Liver (tissue), 9 donors: Measurements from ENCODE around the gene RGP1. TPM values are rescaled to one million over a fixed set of nuclear protein-coding genes. Genes with fewer than 3 reads are reported as not detected.

Experiments
- DNase-seq: peaks from one replicate; pipeline ENCODE4 v3.0.0-alpha.2; 2017; ENCODE audit warnings: low spot score
- H3K27ac ChIP-seq, 2 donors: one replicate each; pipeline ENCODE4 v1.7.0; 2013; ENCODE audit warnings: inconsistent platforms in 2 of 2, low read length in 2 of 2, control low read depth in 1 of 2, low read depth in 1 of 2, mild to moderate bottlenecking in 1 of 2
- H3K27me3 ChIP-seq, 4 donors: one replicate each; pipeline versions ENCODE4 v1.6.1 to v1.7.0; 2013; ENCODE audit warnings: low read length in 3 of 4, inconsistent platforms in 1 of 4, mild to moderate bottlenecking in 1 of 4, moderate library complexity in 1 of 4; ENCODE audit not compliant: control insufficient read depth in 4 of 4, insufficient read depth in 4 of 4
- H3K36me3 ChIP-seq, 4 donors: one replicate each; pipeline versions ENCODE4 v1.6.1 to v1.7.0; 2013; ENCODE audit warnings: low read length in 3 of 4, mild to moderate bottlenecking in 3 of 4, low read depth in 1 of 4, moderate library complexity in 1 of 4; ENCODE audit not compliant: control insufficient read depth in 4 of 4, insufficient read depth in 3 of 4
- H3K4me1 ChIP-seq, 4 donors: one replicate each; pipeline versions ENCODE4 v1.6.1 to v1.7.0; 2013; ENCODE audit warnings: low read length in 3 of 4, mild to moderate bottlenecking in 3 of 4, moderate library complexity in 1 of 4; ENCODE audit not compliant: control insufficient read depth in 4 of 4, insufficient read depth in 4 of 4
- H3K4me3 ChIP-seq, 3 donors: one replicate each; pipeline versions ENCODE4 v1.6.1 to v1.7.0; 2013; ENCODE audit warnings: low read length in 3 of 3, control low read depth in 1 of 3, low read depth in 1 of 3, mild to moderate bottlenecking in 1 of 3
- H3K9ac ChIP-seq, 2 donors: one replicate each; pipeline ENCODE4 v1.7.0; 2013; ENCODE audit warnings: low read length in 2 of 2, mild to moderate bottlenecking in 2 of 2, moderate library complexity in 2 of 2, control low read depth in 1 of 2, low read depth in 1 of 2
- H3K9me3 ChIP-seq, 4 donors: one replicate each; pipeline versions ENCODE4 v1.6.1 to v1.7.0; 2013; ENCODE audit warnings: low read length in 3 of 4; ENCODE audit not compliant: control insufficient read depth in 4 of 4
- CTCF ChIP-seq: fragments of 150-350 bp; IDR thresholded peaks from 2 replicates; pipeline ENCODE4 v1.5.1; 2017; ENCODE audit warnings: improper control_type of control experiment, low read depth, low read length; ENCODE audit not compliant: missing input control
- EGR1 ChIP-seq, 2 donors: IDR thresholded peaks; 2 replicates each; pipeline ENCODE4 v1.6.1; 2016 to 2018; ENCODE audit warnings: antibody characterized with exemption in 2 of 2, low read depth in 2 of 2
- HNF4A ChIP-seq, 2 donors: conservative IDR thresholded peaks; 2 replicates each; pipeline ENCODE4 v1.6.1; 2016; ENCODE audit warnings: antibody characterized with exemption in 2 of 2, mild to moderate bottlenecking in 2 of 2
- JUND ChIP-seq, 2 donors: IDR thresholded peaks; 2 replicates each; pipeline ENCODE4 v1.6.1; 2016; ENCODE audit warnings: antibody characterized with exemption in 2 of 2
- MAX ChIP-seq: IDR thresholded peaks from 2 replicates; pipeline ENCODE4 v1.6.1; 2016; ENCODE audit warnings: antibody characterized with exemption
- RAD21 ChIP-seq, 2 donors: IDR thresholded peaks; 2 replicates each; pipeline ENCODE4 v1.6.1; 2016; ENCODE audit warnings: antibody characterized with exemption in 2 of 2, mild to moderate bottlenecking in 2 of 2
- REST ChIP-seq: IDR thresholded peaks from 2 replicates; pipeline ENCODE4 v1.6.1; 2016; ENCODE audit warnings: antibody characterized with exemption, mild to moderate bottlenecking
- RXRA ChIP-seq, 2 donors: IDR thresholded peaks; 2 replicates each; pipeline ENCODE4 v1.6.1; 2017 to 2018; ENCODE audit warnings: antibody characterized with exemption in 2 of 2, mild to moderate bottlenecking in 1 of 2
- SP1 ChIP-seq: IDR thresholded peaks from 2 replicates; pipeline ENCODE4 v1.6.1; 2018; ENCODE audit warnings: antibody characterized with exemption, mild to moderate bottlenecking
- YY1 ChIP-seq: IDR thresholded peaks from 2 replicates; pipeline ENCODE4 v1.6.1; 2016; ENCODE audit warnings: antibody characterized with exemption, mild to moderate bottlenecking
- ZBTB33 ChIP-seq: IDR thresholded peaks from 2 replicates; pipeline ENCODE4 v1.6.1; 2016; ENCODE audit warnings: antibody characterized with exemption
- WGBS: extraction: QIAGEN DNeasy Blood & Tissue Kit; methylation state at CpG from one replicate; pipeline ENCODE4 v1.1.7; 2013; 5-methylcytosine and 5-hydroxymethylcytosine counted together
- polyA plus RNA-seq, 2 donors: library from polyadenylated mRNA; stranded (reverse) in 1 of 2; unstranded in 1 of 2; fragments of 200-250 nt in 1 of 2; fragments of >200 nt in 1 of 2; fragmentation: Nextera tagmentation in 1 of 2; extraction: Ambion mirVana in 1 of 2; gene quantifications; one replicate each; pipeline versions ENCODE4 v1.2.1 to v1.2.3, GENCODE V29; 2013 to 2015
- total RNA-seq, 2 donors: library from RNA; depleted of rRNA; stranded (reverse); fragments of >200 nt; gene quantifications; one replicate each; pipeline ENCODE4 v1.2.3, GENCODE V29; 2014
- donor health status: healthy.
- donor health status: healthy.
- donor health status: healthy.
- donor health status: healthy.
- donor health status: healthy.

RGP1 gene
- total and polyA plus RNA-seq, 4 donors = 2.6 to 10.7 (median 5.9) TPM

GRCh38 chr9:35729101-35729500, 20.0 kb upstream of the RGP1 start:
- peak overlapping the region; percentile 95 to 98 for H3K27ac ChIP-seq
- H3K27me3 ChIP-seq = no peaks in the 10 kb centered on the region
- H3K4me1 ChIP-seq = peaks cover 21 to 64% (median 56%) of the 10 kb centered on the region in 4 donors
- 65% methylated on average over 3 of the region's 3 CpGs for WGBS
- TF ChIP-seq MAX = no peak
- TF ChIP-seq ZBTB33 = peak; percentile 2
- TF ChIP-seq YY1 = no peak
- TF ChIP-seq SP1 = no peak
- TF ChIP-seq REST = no peak
- TF ChIP-seq HNF4A (conservative IDR thresholded peaks at IDR 0.05) = no peak
- no peak for TF ChIP-seq CTCF
- peak overlapping the region in 2 of 3 donors; percentile 5 to 75 for H3K4me3 ChIP-seq
- H3K9ac ChIP-seq = no peak overlapping the region
- H3K9me3 ChIP-seq = no peaks in the 10 kb centered on the region
- H3K36me3 ChIP-seq = peaks cover 7 to 16% (median 14%) of the 10 kb centered on the region in 4 donors
- no peak for DNase-seq

- Histone ChIP-seq H3K27me3 (no peaks in the 10 kb centered on the region), H3K9ac (peak overlapping the region in 1 of 2 donors; percentile 47), H3K4me3 (peak overlapping the region; percentile 75 to 91 (median 85)), H3K9me3 (no peaks in the 10 kb centered on the region), H3K36me3 (peaks cover 2 to 8% (median 6%) of the 10 kb centered on the region in 4 donors), H3K27ac (peak overlapping the region; percentile 95 to 98), H3K4me1 (peaks cover 21 to 64% (median 56%) of the 10 kb centered on the region in 4 donors)
- no peak for DNase-seq
- WGBS = 56% methylated on average over 6 of the region's 6 CpGs
- no peak for TF ChIP-seq REST
- no peak for TF ChIP-seq ZBTB33
- peak; percentile 13 to 54 for TF ChIP-seq RXRA (IDR thresholded peaks at IDR 0.05)
- TF ChIP-seq CTCF = peak; percentile 34
- no peak for TF ChIP-seq YY1
- TF ChIP-seq RAD21 (IDR thresholded peaks at IDR 0.05) = peak; percentile 27 to 62
- no peak for TF ChIP-seq JUND (IDR thresholded peaks at IDR 0.05)
- no peak for TF ChIP-seq EGR1 (IDR thresholded peaks at IDR 0.05; ENCODE audit: low read depth in 2 of 2)
- TF ChIP-seq SP1 = peak; percentile 19
Observed at GRCh38 chr9:35729700-35730485, 19.2 kb upstream of the RGP1 start.
